SK-N-SH (cell line): ENCODE measurements around the gene TMEM131.

Experiments used
- EP300 ChIP-seq, 2 experiments: IDR thresholded peaks; 2 replicates each; pipeline versions ENCODE4 v1.4.0 to v1.6.1; 2012; ENCODE audit warnings: borderline replicate concordance in 1 of 2, low read depth in 1 of 2, low read length in 1 of 2
- GATA2 ChIP-seq: sonication (generic); formaldehyde crosslinking; IDR thresholded peaks from 2 replicates; pipeline ENCODE4 v1.5.0; 2020; ENCODE audit warnings: mild to moderate bottlenecking, missing genetic modification reagents
- MAX ChIP-seq: IDR thresholded peaks from 2 replicates; pipeline ENCODE4 v1.4.0; 2012; ENCODE audit warnings: low read depth
- NFIC ChIP-seq: IDR thresholded peaks from 2 replicates; pipeline ENCODE4 v1.4.0; 2012; ENCODE audit warnings: borderline replicate concordance
- POLR2AphosphoS5 ChIP-seq: IDR thresholded peaks from 2 replicates; pipeline ENCODE4 v1.6.1; 2012; ENCODE audit warnings: low read depth, low read length
- RAD21 ChIP-seq: IDR thresholded peaks from 2 replicates; pipeline ENCODE4 v1.6.1; 2012; ENCODE audit warnings: mild to moderate bottlenecking, low read length
- RCOR1 ChIP-seq: fragments of 150-350 bp; IDR thresholded peaks from 2 replicates; pipeline ENCODE4 v1.6.1; 2017; ENCODE audit warnings: antibody characterized with exemption, low read length
- SMC3 ChIP-seq: IDR thresholded peaks from 2 replicates; pipeline ENCODE4 v1.6.1; 2012; ENCODE audit warnings: low read depth, low read length, improper control_type of control experiment
- TAF1 ChIP-seq: IDR thresholded peaks from 2 replicates; pipeline ENCODE4 v1.6.1; 2012; ENCODE audit warnings: low read depth, mild to moderate bottlenecking, low read length, moderate library complexity, borderline replicate concordance
- YY1 ChIP-seq: IDR thresholded peaks from 2 replicates; pipeline ENCODE4 v1.4.0; 2012; ENCODE audit warnings: low read depth, mild to moderate bottlenecking
- TF ChIP-seq, protein P1 (sequence below): fragments of 200-600 bp; sonication (generic); IDR thresholded peaks from 2 replicates; pipeline ENCODE4 v1.6.1; 2017; ENCODE audit warnings: antibody characterized with exemption, mild to moderate bottlenecking, moderate library complexity
- TF ChIP-seq, protein P2 (sequence below): IDR thresholded peaks from 2 replicates; pipeline ENCODE4 v1.6.1; 2012; ENCODE audit warnings: mild to moderate bottlenecking, low read depth, low read length, moderate library complexity

GRCh38 chr2:97742381-97742847 lies 253.3 kb downstream of the TMEM131 start:
- TF ChIP-seq, protein P1, sequence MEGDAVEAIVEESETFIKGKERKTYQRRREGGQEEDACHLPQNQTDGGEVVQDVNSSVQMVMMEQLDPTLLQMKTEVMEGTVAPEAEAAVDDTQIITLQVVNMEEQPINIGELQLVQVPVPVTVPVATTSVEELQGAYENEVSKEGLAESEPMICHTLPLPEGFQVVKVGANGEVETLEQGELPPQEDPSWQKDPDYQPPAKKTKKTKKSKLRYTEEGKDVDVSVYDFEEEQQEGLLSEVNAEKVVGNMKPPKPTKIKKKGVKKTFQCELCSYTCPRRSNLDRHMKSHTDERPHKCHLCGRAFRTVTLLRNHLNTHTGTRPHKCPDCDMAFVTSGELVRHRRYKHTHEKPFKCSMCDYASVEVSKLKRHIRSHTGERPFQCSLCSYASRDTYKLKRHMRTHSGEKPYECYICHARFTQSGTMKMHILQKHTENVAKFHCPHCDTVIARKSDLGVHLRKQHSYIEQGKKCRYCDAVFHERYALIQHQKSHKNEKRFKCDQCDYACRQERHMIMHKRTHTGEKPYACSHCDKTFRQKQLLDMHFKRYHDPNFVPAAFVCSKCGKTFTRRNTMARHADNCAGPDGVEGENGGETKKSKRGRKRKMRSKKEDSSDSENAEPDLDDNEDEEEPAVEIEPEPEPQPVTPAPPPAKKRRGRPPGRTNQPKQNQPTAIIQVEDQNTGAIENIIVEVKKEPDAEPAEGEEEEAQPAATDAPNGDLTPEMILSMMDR, result no peak
- TF ChIP-seq YY1 (no peak), RAD21 (no peak), NFIC (no peak), EP300 (IDR thresholded peaks at IDR 0.05; ENCODE audit: borderline replicate concordance in 1 of 2, low read depth in 1 of 2, low read length in 1 of 2) (no peak), SMC3 (no peak), RCOR1 (no peak), GATA2 (CRISPR knock-in tag) (no peak), POLR2AphosphoS5 (no peak), MAX (no peak), TAF1 (no peak)
- TF ChIP-seq, protein P2, sequence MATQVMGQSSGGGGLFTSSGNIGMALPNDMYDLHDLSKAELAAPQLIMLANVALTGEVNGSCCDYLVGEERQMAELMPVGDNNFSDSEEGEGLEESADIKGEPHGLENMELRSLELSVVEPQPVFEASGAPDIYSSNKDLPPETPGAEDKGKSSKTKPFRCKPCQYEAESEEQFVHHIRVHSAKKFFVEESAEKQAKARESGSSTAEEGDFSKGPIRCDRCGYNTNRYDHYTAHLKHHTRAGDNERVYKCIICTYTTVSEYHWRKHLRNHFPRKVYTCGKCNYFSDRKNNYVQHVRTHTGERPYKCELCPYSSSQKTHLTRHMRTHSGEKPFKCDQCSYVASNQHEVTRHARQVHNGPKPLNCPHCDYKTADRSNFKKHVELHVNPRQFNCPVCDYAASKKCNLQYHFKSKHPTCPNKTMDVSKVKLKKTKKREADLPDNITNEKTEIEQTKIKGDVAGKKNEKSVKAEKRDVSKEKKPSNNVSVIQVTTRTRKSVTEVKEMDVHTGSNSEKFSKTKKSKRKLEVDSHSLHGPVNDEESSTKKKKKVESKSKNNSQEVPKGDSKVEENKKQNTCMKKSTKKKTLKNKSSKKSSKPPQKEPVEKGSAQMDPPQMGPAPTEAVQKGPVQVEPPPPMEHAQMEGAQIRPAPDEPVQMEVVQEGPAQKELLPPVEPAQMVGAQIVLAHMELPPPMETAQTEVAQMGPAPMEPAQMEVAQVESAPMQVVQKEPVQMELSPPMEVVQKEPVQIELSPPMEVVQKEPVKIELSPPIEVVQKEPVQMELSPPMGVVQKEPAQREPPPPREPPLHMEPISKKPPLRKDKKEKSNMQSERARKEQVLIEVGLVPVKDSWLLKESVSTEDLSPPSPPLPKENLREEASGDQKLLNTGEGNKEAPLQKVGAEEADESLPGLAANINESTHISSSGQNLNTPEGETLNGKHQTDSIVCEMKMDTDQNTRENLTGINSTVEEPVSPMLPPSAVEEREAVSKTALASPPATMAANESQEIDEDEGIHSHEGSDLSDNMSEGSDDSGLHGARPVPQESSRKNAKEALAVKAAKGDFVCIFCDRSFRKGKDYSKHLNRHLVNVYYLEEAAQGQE, result no peak
